H1 (cell line): ENCODE measurements around the gene OSBPL6. TPM values are rescaled to one million over a fixed set of nuclear protein-coding genes. Genes with fewer than 3 reads are reported as not detected.

Experiments
- BACH1 ChIP-seq: IDR thresholded peaks from 2 replicates; pipeline ENCODE4 v1.6.1; 2012; ENCODE audit warnings: low read length, improper control_type of control experiment
- CBX8 ChIP-seq: fragments of 300-800, 300-1000 bp; sonication (generic); IDR thresholded peaks from 2 replicates; pipeline ENCODE4 v1.7.1; 2016; ENCODE audit warnings: low read depth, low read length, borderline replicate concordance
- CREB1 ChIP-seq: IDR thresholded peaks from 2 replicates; pipeline ENCODE4 v1.6.1; 2012; ENCODE audit warnings: inconsistent platforms
- GTF2F1 ChIP-seq: IDR thresholded peaks from 2 replicates; pipeline ENCODE4 v1.6.1; 2012; ENCODE audit warnings: low read depth, low read length, improper control_type of control experiment, borderline replicate concordance
- KDM1A ChIP-seq: fragments of 200-600, 300-600 bp; sonication (generic); IDR thresholded peaks from 2 replicates; pipeline ENCODE4 v1.7.1; 2016; ENCODE audit warnings: mild to moderate bottlenecking, low read length, borderline replicate concordance
- NRF1 ChIP-seq: IDR thresholded peaks from 2 replicates; pipeline ENCODE4 v1.6.1; 2011; ENCODE audit warnings: mild to moderate bottlenecking, low read depth, low read length, improper control_type of control experiment
- RAD21 ChIP-seq, 2 experiments: IDR thresholded peaks in 1 of 2; conservative IDR thresholded peaks in 1 of 2; 2 replicates each; pipeline ENCODE4 v1.6.1; 2011; ENCODE audit warnings: low read depth in 2 of 2, low read length in 2 of 2, improper control_type of control experiment in 1 of 2, inconsistent platforms in 1 of 2, mild to moderate bottlenecking in 1 of 2, moderate library complexity in 1 of 2
- SP2 ChIP-seq: IDR thresholded peaks from 2 replicates; pipeline ENCODE4 v1.6.1; 2012; ENCODE audit warnings: mild to moderate bottlenecking, low read length, inconsistent platforms
- SP4 ChIP-seq: IDR thresholded peaks from 2 replicates; pipeline ENCODE4 v1.6.1; 2012; ENCODE audit warnings: low read length, inconsistent platforms
- USF2 ChIP-seq: IDR thresholded peaks from 2 replicates; pipeline ENCODE4 v1.6.1; 2011; ENCODE audit warnings: low read length, improper control_type of control experiment
- polyA plus RNA-seq, 7 experiments: library from polyadenylated mRNA; depleted of rRNA in 3 of 7; stranded (reverse) in 5 of 7; unstranded in 2 of 7; fragments of >200 nt in 5 of 7; fragments of 200-250 nt in 2 of 7; gene quantifications; 1 replicate in 5 of 7; 2 replicates in 1 of 7; 4 replicates in 1 of 7; pipeline versions ENCODE4 v1.2.1 to v1.2.3, GENCODE V29; 2011 to 2013; ENCODE audit warnings: missing spikeins in 2 of 7, mixed read lengths in 2 of 7
- total RNA-seq: library from RNA; stranded (reverse); fragmentation: NEBNext Ultra II Directional; extraction: Animal tissue kit (Norgen Biotek cat#: 25700); gene quantifications from 2 replicates; pipeline ENCODE4 v1.2.1, GENCODE V29; 2021
- TF ChIP-seq, protein P1 (sequence below): fragments of 300-600 bp; sonication (generic); IDR thresholded peaks from 2 replicates; pipeline ENCODE4 v1.7.1; 2012; ENCODE audit warnings: low read length, moderate library complexity, mild to moderate bottlenecking, inconsistent platforms; ENCODE audit not compliant: insufficient replicate concordance

The OSBPL6 gene
- total and polyA plus RNA-seq, 2 of the 8 experiments (the other 6 are each of a cell fraction or from before 2014, with no cell fraction given), result 1.7 to 5.6 TPM

DNA sequence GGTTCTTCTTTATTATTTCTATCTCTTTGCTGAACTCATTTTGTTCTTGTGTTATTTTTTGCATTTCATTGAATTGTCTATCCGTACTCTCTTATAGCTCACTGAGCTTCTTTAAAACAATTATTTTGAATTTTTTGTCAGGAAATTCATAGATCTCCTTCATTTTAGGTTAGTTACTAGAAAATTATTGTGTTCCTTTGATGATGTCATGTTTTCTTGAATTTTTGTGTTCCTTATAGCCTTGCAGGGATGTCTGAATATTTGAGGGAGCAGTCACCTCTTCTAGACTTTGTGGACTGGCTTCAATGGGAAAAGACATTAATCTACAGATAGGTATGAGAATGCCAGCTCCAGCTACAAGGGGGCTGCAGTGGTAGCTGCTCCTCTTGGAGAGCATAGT is 20.7 kb upstream of the OSBPL6 start (continued):
- TF ChIP-seq, protein P1, sequence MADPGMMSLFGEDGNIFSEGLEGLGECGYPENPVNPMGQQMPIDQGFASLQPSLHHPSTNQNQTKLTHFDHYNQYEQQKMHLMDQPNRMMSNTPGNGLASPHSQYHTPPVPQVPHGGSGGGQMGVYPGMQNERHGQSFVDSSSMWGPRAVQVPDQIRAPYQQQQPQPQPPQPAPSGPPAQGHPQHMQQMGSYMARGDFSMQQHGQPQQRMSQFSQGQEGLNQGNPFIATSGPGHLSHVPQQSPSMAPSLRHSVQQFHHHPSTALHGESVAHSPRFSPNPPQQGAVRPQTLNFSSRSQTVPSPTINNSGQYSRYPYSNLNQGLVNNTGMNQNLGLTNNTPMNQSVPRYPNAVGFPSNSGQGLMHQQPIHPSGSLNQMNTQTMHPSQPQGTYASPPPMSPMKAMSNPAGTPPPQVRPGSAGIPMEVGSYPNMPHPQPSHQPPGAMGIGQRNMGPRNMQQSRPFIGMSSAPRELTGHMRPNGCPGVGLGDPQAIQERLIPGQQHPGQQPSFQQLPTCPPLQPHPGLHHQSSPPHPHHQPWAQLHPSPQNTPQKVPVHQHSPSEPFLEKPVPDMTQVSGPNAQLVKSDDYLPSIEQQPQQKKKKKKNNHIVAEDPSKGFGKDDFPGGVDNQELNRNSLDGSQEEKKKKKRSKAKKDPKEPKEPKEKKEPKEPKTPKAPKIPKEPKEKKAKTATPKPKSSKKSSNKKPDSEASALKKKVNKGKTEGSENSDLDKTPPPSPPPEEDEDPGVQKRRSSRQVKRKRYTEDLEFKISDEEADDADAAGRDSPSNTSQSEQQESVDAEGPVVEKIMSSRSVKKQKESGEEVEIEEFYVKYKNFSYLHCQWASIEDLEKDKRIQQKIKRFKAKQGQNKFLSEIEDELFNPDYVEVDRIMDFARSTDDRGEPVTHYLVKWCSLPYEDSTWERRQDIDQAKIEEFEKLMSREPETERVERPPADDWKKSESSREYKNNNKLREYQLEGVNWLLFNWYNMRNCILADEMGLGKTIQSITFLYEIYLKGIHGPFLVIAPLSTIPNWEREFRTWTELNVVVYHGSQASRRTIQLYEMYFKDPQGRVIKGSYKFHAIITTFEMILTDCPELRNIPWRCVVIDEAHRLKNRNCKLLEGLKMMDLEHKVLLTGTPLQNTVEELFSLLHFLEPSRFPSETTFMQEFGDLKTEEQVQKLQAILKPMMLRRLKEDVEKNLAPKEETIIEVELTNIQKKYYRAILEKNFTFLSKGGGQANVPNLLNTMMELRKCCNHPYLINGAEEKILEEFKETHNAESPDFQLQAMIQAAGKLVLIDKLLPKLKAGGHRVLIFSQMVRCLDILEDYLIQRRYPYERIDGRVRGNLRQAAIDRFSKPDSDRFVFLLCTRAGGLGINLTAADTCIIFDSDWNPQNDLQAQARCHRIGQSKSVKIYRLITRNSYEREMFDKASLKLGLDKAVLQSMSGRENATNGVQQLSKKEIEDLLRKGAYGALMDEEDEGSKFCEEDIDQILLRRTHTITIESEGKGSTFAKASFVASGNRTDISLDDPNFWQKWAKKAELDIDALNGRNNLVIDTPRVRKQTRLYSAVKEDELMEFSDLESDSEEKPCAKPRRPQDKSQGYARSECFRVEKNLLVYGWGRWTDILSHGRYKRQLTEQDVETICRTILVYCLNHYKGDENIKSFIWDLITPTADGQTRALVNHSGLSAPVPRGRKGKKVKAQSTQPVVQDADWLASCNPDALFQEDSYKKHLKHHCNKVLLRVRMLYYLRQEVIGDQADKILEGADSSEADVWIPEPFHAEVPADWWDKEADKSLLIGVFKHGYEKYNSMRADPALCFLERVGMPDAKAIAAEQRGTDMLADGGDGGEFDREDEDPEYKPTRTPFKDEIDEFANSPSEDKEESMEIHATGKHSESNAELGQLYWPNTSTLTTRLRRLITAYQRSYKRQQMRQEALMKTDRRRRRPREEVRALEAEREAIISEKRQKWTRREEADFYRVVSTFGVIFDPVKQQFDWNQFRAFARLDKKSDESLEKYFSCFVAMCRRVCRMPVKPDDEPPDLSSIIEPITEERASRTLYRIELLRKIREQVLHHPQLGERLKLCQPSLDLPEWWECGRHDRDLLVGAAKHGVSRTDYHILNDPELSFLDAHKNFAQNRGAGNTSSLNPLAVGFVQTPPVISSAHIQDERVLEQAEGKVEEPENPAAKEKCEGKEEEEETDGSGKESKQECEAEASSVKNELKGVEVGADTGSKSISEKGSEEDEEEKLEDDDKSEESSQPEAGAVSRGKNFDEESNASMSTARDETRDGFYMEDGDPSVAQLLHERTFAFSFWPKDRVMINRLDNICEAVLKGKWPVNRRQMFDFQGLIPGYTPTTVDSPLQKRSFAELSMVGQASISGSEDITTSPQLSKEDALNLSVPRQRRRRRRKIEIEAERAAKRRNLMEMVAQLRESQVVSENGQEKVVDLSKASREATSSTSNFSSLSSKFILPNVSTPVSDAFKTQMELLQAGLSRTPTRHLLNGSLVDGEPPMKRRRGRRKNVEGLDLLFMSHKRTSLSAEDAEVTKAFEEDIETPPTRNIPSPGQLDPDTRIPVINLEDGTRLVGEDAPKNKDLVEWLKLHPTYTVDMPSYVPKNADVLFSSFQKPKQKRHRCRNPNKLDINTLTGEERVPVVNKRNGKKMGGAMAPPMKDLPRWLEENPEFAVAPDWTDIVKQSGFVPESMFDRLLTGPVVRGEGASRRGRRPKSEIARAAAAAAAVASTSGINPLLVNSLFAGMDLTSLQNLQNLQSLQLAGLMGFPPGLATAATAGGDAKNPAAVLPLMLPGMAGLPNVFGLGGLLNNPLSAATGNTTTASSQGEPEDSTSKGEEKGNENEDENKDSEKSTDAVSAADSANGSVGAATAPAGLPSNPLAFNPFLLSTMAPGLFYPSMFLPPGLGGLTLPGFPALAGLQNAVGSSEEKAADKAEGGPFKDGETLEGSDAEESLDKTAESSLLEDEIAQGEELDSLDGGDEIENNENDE, result no peak
- TF ChIP-seq RAD21 (IDR thresholded peaks at IDR 0.05 in 1 of 2, conservative IDR thresholded peaks at IDR 0.05 in 1 of 2; ENCODE audit: low read depth in 2 of 2, low read length in 2 of 2), result no peak
- no peak for TF ChIP-seq NRF1
- no peak for TF ChIP-seq CREB1
- no peak for TF ChIP-seq SP4
- no peak for TF ChIP-seq BACH1
- no peak for TF ChIP-seq GTF2F1
- no peak for TF ChIP-seq CBX8
- TF ChIP-seq USF2, result no peak
- TF ChIP-seq KDM1A, result no peak
- TF ChIP-seq SP2, result no peak
